Measurements from ENCODE around the gene ITGA7. TPM values are rescaled to one million over a fixed set of nuclear protein-coding genes. Genes with fewer than 3 reads are reported as not detected.

ITGA7 gene, protein sequence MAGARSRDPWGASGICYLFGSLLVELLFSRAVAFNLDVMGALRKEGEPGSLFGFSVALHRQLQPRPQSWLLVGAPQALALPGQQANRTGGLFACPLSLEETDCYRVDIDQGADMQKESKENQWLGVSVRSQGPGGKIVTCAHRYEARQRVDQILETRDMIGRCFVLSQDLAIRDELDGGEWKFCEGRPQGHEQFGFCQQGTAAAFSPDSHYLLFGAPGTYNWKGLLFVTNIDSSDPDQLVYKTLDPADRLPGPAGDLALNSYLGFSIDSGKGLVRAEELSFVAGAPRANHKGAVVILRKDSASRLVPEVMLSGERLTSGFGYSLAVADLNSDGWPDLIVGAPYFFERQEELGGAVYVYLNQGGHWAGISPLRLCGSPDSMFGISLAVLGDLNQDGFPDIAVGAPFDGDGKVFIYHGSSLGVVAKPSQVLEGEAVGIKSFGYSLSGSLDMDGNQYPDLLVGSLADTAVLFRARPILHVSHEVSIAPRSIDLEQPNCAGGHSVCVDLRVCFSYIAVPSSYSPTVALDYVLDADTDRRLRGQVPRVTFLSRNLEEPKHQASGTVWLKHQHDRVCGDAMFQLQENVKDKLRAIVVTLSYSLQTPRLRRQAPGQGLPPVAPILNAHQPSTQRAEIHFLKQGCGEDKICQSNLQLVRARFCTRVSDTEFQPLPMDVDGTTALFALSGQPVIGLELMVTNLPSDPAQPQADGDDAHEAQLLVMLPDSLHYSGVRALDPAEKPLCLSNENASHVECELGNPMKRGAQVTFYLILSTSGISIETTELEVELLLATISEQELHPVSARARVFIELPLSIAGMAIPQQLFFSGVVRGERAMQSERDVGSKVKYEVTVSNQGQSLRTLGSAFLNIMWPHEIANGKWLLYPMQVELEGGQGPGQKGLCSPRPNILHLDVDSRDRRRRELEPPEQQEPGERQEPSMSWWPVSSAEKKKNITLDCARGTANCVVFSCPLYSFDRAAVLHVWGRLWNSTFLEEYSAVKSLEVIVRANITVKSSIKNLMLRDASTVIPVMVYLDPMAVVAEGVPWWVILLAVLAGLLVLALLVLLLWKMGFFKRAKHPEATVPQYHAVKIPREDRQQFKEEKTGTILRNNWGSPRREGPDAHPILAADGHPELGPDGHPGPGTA
- total RNA-seq (2022; extraction: Qiagen RNA extraction; ENCODE audit: low read depth), result 0.88 to 2.2 TPM (median 1.7 TPM) in 5 replicates

DNA sequence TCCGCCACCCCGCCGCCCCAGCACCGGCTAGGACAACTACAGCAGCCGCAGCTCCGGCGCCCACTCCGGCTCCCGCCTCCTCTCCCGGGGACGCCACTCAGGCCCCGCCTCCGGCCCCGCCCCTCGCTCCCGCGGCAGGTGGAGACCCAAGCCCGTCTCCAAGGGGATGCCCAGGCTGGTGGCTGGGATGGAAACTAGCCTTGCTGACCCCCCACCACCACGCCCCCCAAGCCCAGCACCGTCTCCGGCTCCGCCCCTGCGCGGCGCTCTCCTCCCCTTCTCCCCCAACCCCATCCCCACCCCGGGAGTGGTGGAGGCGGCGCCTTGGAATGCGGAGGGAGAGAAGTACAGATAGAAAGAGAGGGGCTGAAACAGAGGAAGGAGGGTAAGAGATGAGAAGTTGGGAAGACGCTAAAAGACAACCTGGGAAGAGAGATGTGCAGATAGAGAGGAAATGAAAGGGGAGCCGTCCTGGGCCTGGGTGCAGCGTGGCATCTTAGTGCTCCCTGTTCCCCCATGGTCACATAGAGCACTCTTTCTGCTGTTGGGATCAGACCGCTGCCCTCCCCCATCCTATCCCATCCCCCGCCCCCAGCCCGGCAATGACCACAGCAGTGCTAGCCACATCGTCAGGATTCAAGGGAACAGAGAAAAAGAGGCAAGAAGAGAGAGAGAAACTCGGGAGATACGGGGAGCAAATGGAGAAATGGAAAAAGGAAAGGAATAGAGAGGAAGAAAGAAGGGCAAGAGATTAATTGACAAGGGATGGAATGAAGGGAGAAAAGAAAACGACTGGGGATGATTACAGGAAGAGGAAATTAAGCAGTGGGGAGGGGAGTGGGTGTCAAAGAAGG is at the start of gene ITGA7:
TSS of gene ITGA7 (minus strand) at position 64 of the 854 bp plus-strand sequence. CDS start 222 bp downstream, outside the sequence.

DNA sequence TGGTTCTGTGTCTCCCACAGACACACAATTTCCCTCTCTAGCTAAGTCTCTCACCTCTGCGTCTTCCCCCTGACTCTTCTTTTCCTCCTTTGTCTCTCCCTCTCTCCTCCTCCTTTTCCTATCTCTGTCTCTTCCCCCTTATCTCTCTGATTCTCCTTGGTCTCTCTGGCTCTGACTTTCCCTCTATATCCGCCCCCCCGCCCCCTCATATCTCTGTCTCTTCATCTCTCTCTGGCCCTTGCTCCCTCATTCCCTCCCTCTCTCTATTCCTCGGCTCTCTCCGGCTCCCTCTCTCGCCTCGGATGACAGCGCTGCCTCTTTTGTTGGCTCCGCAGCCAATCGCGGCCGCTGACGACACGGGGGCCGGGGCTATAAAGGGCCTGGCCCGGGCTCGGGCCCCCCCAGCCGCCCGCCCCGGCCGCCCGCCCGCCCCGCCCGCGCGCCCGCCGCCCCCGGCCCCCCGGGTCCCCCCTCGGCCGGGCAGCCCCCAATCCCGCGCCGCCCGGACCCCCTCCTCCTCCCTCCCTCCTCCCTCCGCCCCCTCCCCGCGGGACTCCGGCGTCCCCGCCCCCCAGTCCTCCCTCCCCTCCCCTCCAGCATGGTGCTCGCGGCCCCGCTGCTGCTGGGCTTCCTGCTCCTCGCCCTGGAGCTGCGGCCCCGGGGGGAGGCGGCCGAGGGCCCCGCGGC is 35.2 kb upstream of the ITGA7 start, which contains the start of gene GDF11:
TSS of gene GDF11 (plus strand) at position 404 of the 687 bp plus-strand sequence. CDS start at position 599, 195 bp downstream.

DNA sequence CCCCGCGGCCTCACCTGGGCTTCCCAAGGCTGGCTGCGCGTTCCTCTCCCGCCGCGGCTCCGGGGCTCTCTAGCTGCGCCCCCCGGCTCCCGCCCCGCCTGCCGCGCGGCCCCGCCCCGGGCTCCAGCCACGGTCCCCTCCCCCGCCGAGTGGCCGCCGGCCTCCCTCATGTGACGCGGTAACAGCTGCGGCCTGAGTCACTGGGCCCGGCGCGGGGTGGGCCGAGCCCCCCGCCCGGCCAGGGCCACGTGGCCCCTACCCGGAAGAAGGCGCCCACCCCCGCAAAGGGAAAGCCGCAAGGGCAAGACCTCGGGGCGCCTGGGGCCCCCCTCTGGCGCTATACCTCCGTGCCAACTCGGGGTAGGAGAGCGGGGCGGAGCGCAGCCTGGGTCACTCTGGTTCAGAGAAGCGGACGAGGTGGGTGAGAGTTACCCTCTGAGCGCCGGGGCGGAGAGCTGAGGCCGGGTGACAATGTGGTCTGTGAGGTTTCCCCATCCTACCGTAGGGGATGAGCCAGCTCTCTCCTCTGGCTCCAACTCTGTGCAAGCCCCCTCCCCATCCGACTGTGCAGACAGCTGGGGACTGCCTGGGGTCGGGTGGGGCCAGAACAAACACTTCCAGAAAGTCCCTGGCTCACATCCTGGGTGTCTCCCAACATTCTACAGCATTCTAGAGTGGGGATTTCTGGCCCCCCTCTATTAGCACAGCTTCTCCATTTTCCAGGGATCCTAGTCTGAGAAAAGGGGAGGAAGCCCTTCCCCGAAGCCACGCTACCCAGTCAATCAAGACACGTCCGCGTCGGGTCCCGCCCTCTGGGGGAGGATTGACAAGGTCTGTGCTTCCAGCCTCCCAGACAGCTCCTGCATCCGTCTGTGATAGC is 21.5 kb upstream of the ITGA7 start, which contains the start of gene CD63:
TSS of gene CD63 (minus strand) at position 71 of the 880 bp plus-strand sequence. CDS start 668 bp downstream, outside the sequence.

DNA sequence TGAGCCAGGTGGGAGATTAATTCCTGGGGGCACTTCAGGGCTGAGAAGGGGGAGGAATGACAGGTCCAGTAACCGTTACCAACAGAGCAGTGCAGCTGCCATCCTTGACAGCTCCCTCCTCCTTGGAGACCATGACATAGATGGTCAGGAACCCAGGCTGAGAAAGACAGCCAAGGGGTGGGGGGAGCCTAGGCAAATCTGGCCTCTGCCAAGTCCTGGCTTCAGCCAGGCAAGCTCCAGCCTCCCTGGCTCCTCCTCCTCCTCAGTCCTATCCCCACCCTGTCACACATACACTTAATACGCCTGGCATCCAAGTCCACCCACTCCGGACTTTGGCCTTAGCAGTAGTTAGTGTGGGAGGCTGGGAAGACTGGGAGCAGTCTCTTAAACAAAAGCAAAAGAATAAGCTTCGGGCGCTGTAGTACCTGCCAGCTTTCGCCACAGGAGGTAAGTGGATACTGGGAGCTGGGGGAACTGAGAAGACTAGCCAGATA is 12.4 kb upstream of the ITGA7 start, which contains the start of gene RDH5:
TSS of gene RDH5 (plus strand) at position 323 of the 494 bp plus-strand sequence. CDS start 792 bp downstream, outside the sequence.

DNA sequence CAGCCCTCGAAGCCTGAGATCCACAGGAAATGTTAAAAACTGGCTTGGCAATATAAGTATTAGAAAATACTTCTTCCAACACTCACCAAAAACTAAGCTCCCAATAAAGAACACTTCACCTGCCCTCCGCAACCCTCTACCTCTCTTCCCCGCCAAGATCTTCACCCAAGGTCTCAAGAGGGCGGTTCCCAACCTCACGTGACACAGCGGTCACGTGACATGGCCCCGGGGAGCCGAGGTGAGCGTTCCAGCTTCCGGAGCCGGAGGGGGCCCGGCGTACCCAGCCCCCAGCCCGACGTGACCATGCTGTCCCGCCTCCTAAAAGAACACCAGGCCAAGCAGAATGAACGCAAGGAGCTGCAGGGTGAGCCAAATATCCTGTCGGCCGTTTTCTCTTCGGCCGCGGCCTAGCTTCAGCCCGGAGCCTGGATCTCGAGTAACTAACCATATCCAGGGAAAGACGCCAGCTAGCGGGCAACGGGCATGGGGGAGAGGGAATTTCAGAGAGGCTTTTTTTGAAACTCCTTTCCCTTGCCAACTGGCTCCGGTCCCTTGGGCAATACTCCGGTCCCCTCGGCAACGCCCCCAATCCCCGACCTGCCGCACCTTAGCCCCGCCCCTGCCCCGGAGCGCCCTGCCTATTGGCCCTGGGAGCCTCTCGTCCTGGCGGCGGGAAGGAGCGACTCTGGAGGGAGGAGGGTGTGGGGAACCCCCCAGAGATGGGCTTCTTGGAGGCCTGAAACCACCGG is 8.3 kb upstream of the ITGA7 start, which contains the start of gene BLOC1S1:
TSS of gene BLOC1S1 (plus strand) at position 214 of the 749 bp plus-strand sequence. CDS start at position 220, 6 bp downstream.

DNA sequence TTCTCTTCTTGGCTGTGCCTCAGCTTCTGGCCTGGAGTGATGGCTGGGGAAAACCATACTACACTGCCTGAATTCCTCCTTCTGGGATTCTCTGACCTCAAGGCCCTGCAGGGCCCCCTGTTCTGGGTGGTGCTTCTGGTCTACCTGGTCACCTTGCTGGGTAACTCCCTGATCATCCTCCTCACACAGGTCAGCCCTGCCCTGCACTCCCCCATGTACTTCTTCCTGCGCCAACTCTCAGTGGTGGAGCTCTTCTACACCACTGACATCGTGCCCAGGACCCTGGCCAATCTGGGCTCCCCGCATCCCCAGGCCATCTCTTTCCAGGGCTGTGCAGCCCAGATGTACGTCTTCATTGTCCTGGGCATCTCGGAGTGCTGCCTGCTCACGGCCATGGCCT is 70.9 kb downstream of the ITGA7 start, which contains the start of gene OR10P1:
TSS of gene OR10P1 (plus strand) at position 40 of the 400 bp plus-strand sequence. CDS start at position 40, 0 bp downstream.

Other genes with a start within 250 kb of the ITGA7 start
- not detected in 5 replicates for gene OR6C70, start 237.8 kb downstream of the ITGA7 start, total RNA-seq (2022; extraction: Qiagen RNA extraction; ENCODE audit: low read depth)
- gene OR6C68, start 215.5 kb downstream of the ITGA7 start, total RNA-seq (2022; extraction: Qiagen RNA extraction; ENCODE audit: low read depth), result not detected in 5 replicates
- not detected in 5 replicates for gene OR6C4, start 158.3 kb downstream of the ITGA7 start, total RNA-seq (2022; extraction: Qiagen RNA extraction; ENCODE audit: low read depth)
- not detected in 5 replicates for gene OR2AP1, start 135.4 kb downstream of the ITGA7 start, total RNA-seq (2022; extraction: Qiagen RNA extraction; ENCODE audit: low read depth)
- not detected in 5 replicates for gene OR10P1, start 71.0 kb downstream of the ITGA7 start, total RNA-seq (2022; extraction: Qiagen RNA extraction; ENCODE audit: low read depth)
- 115 to 152 TPM (median 141 TPM) in 5 replicates for gene BLOC1S1, start 8.1 kb upstream of the ITGA7 start, total RNA-seq (2022; extraction: Qiagen RNA extraction; ENCODE audit: low read depth)
- gene RDH5, start 12.5 kb upstream of the ITGA7 start, total RNA-seq (2022; extraction: Qiagen RNA extraction; ENCODE audit: low read depth), result 1.3 to 3.7 TPM (median 2.9 TPM) in 5 replicates
- 655 to 775 TPM (median 692 TPM) in 5 replicates for gene CD63, start 21.1 kb upstream of the ITGA7 start, total RNA-seq (2022; extraction: Qiagen RNA extraction; ENCODE audit: low read depth)
- gene GDF11, start 35.2 kb upstream of the ITGA7 start, total RNA-seq (2022; extraction: Qiagen RNA extraction; ENCODE audit: low read depth), result 1.6 to 5.2 TPM (median 4.9 TPM) in 5 replicates
- 87.9 to 174 TPM (median 93.1 TPM) in 5 replicates for gene SARNP, start 109.8 kb upstream of the ITGA7 start, total RNA-seq (2022; extraction: Qiagen RNA extraction; ENCODE audit: low read depth)
- gene ORMDL2, start 110.1 kb upstream of the ITGA7 start, total RNA-seq (2022; extraction: Qiagen RNA extraction; ENCODE audit: low read depth), result 77.5 to 103 TPM (median 99.1 TPM) in 5 replicates
- gene DNAJC14, start 121.7 kb upstream of the ITGA7 start, total RNA-seq (2022; extraction: Qiagen RNA extraction; ENCODE audit: low read depth), result 19.9 to 25.3 TPM (median 23.0 TPM) in 5 replicates
- 0.14 to 0.61 TPM (median 0.28 TPM) in 5 replicates for gene MMP19, start 135.0 kb upstream of the ITGA7 start, total RNA-seq (2022; extraction: Qiagen RNA extraction; ENCODE audit: low read depth)
- 36.7 to 44.1 TPM (median 39.9 TPM) in 5 replicates for gene PYM1, start 220.0 kb upstream of the ITGA7 start, total RNA-seq (2022; extraction: Qiagen RNA extraction; ENCODE audit: low read depth)
- gene DGKA, start 223.3 kb upstream of the ITGA7 start, total RNA-seq (2022; extraction: Qiagen RNA extraction; ENCODE audit: low read depth), result 13.8 to 21.2 TPM (median 19.1 TPM) in 5 replicates